NCI-H2171 treated with DMSO at 0.1 percent for 48 hours (cell line): Measurements from ENCODE around the gene YES1.

ENCODE experiments used
- DNase-seq: peaks from one replicate; lab custom pipeline; 2025; lab: John Stamatoyannopoulos, UW

The YES1 gene

DNA sequence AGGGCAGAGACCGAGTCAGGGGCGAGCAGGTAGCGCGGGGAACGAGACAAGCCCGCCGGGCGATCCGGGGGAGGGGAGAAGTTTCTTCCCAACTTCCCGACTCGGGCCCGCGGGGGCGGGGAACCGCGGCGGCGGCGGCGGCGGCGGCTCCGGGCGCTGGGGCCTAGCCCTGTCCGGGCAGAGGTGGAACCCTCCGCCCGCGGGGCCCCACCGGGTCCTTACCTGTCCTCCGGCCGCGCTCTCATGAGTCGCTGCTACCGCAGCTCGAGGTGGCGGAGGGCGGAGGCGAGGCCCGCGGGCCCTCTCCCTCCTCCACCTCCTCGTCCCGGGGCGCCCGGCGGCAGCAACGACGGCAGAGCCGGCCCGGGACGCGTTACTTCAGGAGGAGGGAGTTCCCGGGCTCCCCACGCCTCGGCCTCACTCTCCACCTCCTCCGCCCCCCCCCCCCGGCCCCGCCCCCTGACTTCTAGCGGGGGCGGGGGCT lies at the start of gene YES1:
Gene YES1 (minus strand): TSS at position 351 of the 484 bp plus-strand sequence. CDS start 55,415 bp downstream, outside the sequence.
- no peak for DNase-seq

DNA sequence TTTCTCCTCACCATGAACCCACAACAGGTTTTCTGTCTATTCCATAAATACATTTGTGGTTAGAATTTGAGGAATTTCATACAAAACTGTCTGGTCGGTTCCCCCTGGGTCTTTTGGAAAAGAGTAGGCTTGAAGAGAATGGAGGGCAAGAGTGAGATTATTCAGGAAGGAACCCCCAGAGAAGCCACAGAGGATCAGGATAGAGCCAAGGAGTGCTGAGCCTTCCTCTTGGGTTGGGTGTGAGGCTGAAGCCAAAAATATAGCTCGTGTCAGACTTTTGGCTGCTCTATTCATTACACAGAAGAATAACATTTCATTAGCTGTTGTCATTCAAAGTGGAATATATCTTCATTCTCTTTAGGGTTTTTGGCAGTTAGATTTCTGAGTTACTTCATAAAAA lies 45.9 kb upstream of the YES1 start:
- DNase-seq, result no peak

DNA sequence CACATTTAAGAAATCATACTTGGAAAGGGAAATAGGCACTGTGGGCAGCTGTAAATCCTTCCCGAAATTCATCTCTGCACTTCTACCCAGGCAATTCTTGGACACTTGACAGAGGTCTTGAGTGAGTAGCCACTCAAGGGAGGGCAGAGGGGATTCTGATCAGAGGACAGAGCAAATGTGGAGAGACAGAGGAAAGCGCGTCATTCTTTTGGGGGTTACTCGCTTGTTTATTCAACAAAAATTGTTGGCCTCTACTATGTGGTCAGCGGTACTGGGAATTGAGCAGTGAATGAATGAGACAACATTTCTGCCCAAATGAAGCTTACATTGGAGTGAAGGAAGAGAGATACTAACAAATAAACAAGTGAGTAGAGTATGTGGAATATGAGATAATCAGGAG lies 41.4 kb upstream of the YES1 start:
- DNase-seq, result no peak

DNA sequence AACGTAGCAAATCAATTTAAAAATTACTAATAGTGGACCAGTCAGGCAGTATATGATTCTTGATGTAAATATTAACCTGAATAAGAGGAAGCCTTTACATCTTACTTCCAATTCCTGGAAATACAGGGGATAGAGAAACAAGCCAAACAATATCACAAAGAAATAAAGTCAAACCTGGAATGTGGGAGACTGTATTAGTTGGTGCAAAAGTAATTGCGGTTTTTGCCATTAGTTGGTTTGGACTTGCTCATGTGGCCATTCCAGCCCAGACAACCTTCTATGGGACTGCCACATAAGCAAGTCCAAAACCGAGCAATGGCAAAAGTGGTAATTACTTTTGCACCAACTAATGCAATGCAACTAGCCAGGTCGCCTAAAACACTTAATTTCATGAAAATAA lies 38.9 kb upstream of the YES1 start:
- no peak for DNase-seq

DNA sequence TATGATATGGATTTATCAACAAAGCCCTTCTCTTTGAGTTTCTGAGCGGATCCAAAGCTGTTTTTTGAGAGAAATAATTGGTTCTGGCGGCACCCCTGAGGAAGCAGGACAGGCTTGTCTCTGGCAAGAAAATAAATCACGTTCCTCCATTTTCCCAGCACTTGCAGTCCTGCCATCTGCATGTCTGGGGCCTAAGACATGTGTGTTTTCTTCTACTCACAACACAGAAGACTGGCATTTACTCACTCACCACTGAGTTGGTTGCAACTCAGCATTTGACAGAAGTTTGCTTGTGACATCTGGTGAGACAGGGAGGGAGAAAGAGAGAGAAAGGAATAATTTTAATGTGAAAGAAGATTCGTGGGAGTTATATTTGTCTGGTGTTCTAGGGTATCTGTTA lies 37.0 kb upstream of the YES1 start:
- no peak for DNase-seq

DNA sequence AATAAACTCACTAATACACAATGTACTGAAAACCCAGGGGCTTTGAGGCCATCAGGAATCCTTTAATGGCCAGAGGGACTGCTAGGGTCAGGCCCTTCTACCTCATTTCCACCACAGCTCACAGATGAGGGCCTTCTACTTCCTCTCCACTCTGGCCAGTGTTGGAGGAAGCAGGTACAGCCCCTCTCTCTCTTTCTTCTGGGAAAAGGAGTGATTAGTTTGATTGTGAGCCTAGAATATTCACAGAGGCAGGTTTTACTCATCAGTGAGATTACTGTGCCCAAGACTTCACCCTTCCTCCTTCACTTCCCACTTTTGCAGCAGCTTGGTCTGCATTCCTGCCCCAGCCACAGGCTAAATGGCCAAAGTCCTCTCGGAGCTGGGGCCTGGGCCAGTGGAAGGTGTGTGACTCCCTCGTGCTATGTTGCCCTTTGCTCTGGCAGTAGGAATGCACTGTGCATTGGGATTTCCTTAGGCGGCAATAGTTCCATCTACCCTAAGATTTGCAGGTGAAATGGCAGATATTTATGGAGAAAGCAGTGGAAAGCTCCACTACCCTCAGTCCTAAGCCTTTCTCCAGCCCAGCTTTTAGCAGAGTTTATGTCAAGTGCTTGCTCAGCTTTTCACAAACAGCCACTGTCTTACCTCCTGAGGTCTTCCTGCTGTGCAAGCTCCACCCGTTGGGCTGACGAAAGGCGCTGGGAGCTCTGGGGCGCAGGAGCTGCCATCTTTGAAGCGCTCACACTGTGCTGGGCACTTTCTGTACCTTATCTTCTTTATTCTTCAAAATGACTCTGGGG lies 36.2 kb upstream of the YES1 start:
- no peak for DNase-seq

DNA sequence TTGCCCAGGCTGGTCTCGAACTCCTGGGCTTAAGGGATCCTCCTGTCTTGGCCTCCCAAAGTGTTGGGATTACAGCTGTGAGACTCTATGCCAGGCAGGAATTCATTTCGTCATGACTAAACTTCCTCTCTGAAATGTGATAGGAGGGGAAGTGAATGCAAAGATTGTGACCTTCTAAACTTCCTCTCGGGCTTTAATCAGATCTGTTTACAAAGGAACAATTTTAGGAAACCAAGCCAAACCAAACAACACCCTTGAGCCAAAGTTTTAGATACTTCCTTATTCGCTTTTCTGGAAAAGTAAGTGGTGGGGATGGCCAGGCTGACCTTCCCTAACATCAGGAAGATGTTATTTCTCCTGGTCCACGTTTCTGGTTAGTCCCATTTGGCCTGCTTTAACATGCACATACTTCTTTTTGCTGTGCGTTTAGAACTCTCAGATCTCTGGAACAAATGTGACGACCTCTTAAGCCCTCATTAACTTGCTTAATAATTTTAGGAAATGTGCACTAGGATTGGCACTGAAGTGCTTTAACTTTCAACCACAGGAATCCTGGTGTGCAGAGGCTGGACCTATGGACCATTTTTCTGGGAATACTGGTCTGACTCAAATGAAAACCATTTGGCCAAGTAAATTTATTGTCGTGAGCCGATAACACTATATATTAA lies 33.2 kb upstream of the YES1 start:
- no peak for DNase-seq

DNA sequence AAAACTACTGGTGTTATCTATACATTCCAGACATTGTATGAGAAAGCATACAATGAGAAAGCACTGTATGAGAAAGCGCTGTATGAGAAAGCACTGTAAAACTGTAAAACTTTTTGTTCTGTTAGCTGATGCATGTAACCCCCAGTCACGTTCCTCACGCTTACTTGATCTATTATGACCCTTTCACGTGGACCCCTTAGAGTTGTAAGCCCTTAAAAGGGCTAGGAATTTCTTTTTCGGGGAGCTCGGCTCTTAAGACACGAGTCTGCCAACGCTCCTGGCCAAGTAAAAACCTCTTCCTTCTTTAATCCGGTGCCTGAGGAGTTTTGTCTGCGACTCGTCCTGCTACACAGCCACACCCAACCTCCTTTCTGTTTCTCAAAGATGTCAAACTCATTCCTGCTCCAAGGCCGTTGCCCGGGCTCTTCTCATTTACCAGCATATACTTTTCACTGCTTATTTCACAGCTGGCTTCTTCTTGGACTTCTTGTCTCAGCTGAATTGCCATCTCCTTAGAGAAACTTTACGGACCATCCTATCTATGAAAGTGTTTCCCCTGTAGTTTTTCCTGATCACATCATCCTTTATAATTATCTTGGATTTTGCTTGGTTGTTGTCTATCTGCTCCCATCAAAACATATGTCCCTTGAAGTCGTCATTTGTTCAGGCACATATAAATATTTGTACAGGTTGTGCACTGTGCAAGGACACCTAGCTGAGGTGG lies 29.8 kb upstream of the YES1 start:
- no peak for DNase-seq

DNA sequence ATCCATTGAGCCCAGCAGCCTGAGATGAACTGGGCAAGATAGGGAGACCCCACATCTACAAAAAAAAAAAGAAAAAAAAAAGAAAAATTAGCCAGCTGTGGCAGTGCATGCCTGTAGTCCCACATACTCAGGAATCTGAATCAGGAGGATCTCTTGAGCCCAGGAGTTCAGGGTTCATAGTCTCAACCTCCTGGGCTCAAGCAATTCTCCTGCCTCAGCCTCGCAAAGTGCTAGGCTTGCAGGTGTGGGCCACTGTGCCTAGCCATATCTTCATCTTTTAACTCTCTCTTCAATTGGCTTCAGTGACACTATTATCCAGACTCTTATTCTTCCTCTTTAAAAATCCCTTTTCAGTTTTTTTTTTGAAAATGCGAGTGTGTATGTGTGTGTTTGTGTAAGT lies 28.5 kb upstream of the YES1 start:
- DNase-seq, result no peak

DNA sequence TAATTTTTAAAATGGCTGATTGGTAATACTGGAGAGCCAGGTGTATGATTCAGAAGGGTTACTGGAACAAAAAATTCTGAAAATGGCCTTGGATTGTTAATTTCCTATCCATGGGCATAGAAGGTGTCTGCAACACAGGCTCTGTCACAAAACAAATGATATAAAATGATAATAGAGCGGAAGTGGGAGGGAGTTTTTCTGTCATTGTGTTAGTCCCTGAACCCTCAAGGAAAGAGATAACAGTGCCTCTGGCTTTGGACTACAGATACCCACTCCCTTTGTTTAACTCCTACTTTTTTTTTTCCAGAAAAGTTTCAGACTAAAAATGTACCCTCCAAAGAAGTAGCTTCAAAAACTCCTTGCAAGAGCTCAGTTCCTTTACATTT lies 28.0 kb upstream of the YES1 start:
- no peak for DNase-seq

DNA sequence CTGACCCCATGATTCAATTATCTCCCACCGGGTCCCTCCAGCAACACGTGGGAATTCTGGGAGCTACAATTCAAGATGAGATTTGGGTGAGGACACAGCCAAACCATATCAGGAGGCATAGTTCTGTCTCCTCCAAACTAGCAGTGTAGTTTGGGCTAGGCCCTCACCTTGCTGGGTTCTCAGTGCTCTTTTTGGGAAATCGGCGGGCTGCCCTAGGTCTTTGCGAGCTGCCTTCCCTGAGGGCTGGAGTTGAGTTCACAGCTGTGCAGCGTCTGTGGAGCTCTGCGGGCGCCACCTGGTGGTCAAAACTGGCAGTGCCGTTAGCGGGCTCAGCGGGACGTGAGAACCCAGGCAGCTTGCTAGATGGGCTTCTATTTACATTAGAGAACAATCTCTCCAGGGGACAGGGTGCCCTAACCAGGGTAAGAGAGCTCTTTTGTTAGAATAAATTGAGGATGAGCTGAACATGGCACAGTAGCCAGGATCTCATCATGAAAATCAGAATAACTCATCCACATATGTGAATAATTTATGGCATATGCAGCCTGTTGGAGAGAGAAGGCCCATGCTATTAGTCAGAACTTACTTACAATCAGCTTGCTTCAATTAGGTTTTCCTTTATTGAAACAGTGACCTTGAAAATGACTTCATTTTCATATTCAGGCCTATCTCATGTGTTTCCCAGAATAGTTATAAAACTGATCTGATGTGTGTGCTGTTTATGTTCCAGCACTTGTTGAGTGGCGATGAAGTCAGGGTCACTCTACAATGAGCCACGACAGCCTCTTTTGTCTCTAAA lies 27.4 kb upstream of the YES1 start:
- DNase-seq, result peak; percentile 78

DNA sequence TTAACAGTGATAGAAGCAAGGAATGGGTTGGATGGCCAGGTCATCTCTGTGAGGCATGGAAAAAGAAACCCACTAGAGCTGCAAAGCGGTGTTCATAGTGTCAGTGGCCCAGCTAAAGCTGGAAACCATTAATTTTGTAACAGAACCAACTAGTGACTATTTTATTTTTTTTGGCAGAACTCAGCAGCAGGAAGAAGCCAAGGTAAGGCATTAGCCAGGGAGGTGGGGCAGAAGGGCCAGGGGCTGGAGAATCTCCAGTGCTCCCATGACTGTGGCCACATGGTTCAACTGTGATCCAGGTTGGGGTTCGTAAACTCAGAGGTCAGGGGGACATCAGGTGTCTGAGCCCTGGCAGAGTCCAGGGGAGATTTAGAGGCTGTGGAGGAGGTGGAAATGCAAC lies 25.9 kb upstream of the YES1 start:
- DNase-seq, result no peak

DNA sequence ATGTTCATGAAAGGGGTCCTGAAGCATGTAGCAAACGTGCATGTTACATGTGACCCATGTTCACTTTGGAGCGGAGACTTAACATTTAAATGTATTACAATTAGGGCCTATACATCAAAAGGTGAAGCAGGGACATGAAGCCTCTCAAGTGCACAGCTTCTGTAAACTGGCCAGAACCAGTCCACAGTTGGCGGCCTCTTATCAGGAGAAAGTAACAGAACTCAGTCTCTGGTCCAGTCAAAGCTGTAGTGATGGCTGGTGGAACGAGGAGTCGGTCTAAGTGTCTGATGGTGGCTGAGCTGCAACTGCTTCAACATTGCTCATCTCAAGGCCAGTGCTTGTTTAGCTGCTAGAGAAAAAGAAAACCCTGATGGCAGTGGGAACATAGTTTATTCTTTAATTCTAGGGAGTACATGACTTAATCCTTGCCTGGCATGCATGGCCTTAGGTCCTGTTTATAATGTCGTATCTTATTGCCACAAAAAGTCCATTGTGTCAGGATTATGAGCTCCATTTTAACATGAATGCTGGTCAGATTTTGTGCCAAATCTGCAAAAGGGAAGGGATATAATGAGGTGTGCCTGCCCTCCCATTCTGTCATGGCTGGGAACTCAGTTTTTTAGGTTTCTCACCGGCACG lies 22.2 kb upstream of the YES1 start:
- DNase-seq, result no peak

DNA sequence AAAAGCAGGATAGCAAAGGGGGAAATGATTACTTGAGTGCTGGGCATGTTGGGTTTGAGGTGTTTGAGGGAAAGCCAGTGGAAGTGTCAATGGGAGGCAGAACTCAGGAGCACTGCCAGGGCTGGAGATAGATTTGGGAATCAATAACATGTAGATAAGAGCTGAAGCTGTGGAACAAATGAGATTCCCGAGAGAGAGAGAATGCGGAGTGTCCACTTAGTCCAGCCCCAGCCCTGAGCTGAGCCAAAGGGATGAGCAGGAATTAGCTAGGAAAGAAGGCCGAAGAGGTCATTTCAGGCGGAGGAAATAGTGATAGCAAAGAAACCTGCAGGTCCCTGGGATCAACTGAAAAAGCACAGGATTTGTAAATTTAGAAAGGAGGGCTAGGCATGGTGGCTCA lies 21.2 kb upstream of the YES1 start:
- DNase-seq, result no peak

DNA sequence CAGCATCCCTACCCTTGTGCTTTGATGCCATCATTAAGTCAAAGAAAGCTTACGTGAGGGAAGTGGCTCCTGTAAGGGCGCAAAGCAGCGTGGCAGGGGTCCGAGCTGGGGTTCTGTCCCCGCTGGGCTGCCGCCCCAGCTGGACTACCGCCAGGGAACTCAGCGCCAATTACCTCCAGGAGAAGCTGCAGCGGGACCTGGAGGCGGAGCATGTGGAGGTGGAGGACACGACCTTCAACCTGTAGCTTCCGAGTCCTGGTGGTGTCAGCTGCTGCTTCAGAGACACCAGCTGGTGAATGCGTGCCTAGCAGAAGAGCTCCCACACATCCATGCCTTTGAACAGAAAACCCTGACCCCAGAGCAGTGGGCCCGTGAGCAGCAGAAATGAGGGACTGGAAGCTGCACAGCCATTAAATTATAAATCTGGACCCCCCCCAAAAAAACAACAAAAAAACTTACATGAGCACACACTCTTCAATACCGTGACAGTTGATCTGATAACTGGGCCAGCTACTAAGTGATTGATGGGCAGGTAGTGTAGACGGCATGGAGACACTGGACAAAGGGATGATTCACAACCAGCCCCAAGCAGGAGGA lies 20.1 kb upstream of the YES1 start:
- DNase-seq, result peak; percentile 79

DNA sequence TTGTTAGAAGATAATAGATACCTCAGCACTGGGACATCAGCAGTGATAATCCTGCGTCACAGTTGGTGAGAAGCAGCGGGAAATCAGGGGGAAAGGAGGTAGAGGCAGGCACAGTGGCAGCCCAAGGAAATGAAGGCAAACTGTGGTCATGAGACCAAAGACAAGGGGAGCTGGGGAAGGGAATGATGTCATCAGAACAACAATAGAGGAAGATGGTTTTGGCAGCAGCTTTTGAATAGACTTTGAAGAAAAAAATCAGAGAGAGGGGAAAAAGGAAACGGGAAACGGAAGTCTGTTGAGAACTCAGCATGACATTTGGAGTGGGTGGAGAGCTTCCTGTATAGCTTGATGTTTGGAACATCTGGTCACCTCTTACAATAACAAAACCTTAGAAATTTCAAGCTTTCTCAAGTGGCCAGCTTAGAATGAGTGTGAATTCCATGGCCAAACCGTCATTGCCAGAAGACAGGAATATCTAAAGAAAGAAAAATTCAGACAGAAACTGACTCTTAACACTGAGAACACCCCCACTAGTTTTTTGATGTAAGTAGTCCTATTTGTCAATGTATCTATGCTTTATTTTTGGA lies 18.4 kb upstream of the YES1 start:
- DNase-seq, result peak; percentile 57

DNA sequence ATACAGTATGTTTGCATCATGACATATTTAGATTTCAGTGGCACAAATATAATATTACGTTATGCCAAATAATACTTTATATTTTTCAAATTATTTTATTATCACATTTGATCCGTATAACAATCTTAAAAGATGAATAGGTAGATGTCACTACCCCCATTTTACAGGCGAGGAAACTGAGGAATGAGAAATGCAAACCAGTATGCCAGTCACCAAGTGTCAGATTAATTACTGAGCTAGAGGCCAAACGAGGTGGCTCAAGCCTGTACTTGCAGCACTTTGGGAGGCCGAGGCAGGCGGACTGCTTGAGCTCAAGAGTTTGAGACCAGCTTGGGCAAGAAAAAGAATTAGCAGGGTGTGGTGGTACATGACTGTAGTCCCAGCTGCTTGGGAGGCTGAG lies 17.4 kb upstream of the YES1 start:
- no peak for DNase-seq

DNA sequence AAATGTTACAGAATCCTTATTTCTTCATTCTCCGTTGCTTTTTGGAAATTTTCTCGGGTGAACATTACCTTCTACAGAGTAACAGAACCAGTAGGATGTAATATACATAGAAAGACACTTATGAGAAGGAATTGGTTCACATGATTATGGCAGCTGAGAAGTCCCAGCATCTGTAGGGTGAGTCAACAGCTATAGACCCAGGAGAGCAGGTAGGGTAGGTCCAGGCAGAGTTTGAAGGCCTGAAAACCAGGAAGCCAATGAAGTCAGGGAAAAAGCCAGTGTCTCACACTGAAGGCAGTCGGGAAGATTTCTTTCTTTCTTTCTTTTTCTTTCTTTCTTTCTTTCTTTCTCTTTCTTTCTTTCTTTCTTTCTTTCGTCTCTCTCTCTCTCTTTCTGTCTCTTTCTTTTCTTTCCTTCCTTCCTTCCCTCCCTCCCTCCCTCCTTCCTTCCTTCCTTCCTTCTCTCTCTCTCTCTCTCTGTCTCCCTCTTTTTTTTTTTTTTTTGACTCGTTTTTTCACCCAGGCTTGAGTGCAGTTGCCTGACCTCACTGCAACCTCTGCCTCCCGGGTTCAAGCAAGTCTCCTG lies 15.1 kb upstream of the YES1 start:
- no peak for DNase-seq

DNA sequence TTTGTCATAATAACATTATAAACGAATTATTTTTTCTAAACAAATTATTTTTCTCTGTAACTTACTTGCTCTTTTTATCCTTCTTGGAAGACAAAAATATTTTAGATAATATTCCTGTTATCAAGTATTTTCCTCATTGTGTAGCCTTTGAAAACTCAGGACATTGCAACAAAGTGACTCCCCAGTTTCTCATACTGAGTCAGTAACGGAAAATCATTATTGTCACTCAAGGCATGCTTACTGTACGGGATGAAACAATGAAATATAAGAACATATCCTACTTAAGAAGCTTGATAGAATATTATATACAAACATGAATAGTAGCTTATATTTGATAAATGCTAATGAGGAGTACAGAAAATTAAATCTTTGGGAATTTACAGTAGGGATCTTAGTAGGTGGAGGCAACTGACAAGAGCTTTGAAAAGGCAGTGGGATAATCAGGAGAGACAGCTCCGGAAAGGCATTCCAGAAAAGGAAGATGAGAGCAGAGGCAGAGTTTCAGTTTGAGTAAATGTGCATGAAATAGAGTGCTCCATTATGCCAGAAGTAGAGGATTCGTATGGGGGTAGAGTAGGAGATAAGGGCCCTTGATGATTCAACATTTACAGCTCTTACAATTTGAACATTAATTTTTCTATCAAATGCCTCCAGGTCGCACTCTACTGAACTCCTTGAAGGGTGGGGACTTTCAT lies 14.0 kb upstream of the YES1 start:
- no peak for DNase-seq

DNA sequence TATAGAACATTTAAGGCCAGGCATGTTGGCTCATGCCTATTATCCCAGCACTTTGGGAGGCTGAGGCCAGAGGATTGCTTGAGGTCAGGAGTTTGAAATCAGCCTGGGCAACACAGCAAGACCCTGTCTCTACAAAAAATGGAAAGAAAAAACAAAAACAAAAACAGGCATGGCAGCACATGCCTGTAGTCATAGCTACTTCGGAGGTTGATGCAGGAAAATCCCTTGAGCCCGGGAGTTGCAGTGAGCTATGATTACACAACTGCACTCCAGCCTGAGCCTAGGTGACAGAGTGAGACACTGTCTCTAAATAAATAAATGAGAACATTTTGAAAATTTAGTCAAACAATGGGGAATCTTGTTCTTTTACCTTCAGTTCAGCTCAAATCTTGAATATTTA lies 12.1 kb upstream of the YES1 start:
- DNase-seq, result peak; percentile 3
